Keratinocyte (primary cell): ENCODE measurements around the gene HSPB9. TPM values are rescaled to one million over a fixed set of nuclear protein-coding genes. Genes with fewer than 3 reads are reported as not detected.

Experiments
- DNase-seq: peaks from one replicate; pipeline ENCODE4 v3.0.0-alpha.2; 2011; ENCODE audit warnings: low read depth, missing footprints, low spot score
- FAIRE-seq: peaks from 2 replicates; lab custom pipeline; 2011; peaks lifted over from hg19 to GRCh38; lab: Jason Lieb, UNC
- H2AFZ ChIP-seq: 2 replicates; pipeline ENCODE4 v1.6.0; 2012; ENCODE audit warnings: low read length, control low read depth, inconsistent platforms; ENCODE audit not compliant: control insufficient read depth
- H3K27ac ChIP-seq: 2 replicates; pipeline ENCODE4 v1.5.1; 2011; ENCODE audit warnings: low read length; ENCODE audit not compliant: control insufficient read depth, insufficient read depth
- H3K27me3 ChIP-seq: 3 replicates; pipeline ENCODE4 v1.6.0; 2011; ENCODE audit warnings: low read length; ENCODE audit not compliant: control insufficient read depth, insufficient read depth; ENCODE audit errors: extremely low read depth
- H3K36me3 ChIP-seq, 2 experiments: 2 replicates in 1 of 2; 3 replicates in 1 of 2; pipeline ENCODE4 v1.5.1; 2011; ENCODE audit warnings: low read length in 2 of 2, mild to moderate bottlenecking in 1 of 2; ENCODE audit not compliant: control insufficient read depth in 2 of 2, insufficient read depth in 2 of 2; ENCODE audit errors: extremely low read depth in 1 of 2
- H3K4me1 ChIP-seq: 3 replicates; pipeline ENCODE4 v1.5.1; 2011; ENCODE audit warnings: low read length; ENCODE audit not compliant: control insufficient read depth, insufficient read depth; ENCODE audit errors: extremely low read depth
- H3K4me2 ChIP-seq: 3 replicates; pipeline ENCODE4 v1.6.0; 2011; ENCODE audit warnings: low read depth, low read length; ENCODE audit not compliant: control insufficient read depth, insufficient read depth; ENCODE audit errors: extremely low read depth
- H3K4me3 ChIP-seq, 3 experiments: fragments of 200-600 bp in 1 of 3; sonication (generic) in 1 of 3; 2 replicates in 2 of 3; 3 replicates in 1 of 3; pipeline ENCODE4 v1.5.1; 2011 to 2016; ENCODE audit warnings: low read length in 3 of 3, mild to moderate bottlenecking in 3 of 3, control low read depth in 2 of 3, inconsistent platforms in 1 of 3, low read depth in 1 of 3, mixed read lengths in 1 of 3, mixed run types in 1 of 3, moderate library complexity in 1 of 3; ENCODE audit not compliant: control insufficient read depth in 2 of 3, insufficient read depth in 2 of 3; ENCODE audit errors: extremely low read depth in 1 of 3
- H3K79me2 ChIP-seq: 2 replicates; pipeline ENCODE4 v1.6.0; 2012; ENCODE audit warnings: low read length; ENCODE audit not compliant: control insufficient read depth, insufficient read depth
- H3K9ac ChIP-seq: 3 replicates; pipeline ENCODE4 v1.6.0; 2011; ENCODE audit warnings: low read length; ENCODE audit not compliant: control insufficient read depth, insufficient read depth; ENCODE audit errors: extremely low read depth
- H3K9me1 ChIP-seq: 3 replicates; pipeline ENCODE4 v1.6.0; 2011; ENCODE audit warnings: low read length; ENCODE audit not compliant: control insufficient read depth, insufficient read depth; ENCODE audit errors: extremely low read depth
- H3K9me3 ChIP-seq: 2 replicates; pipeline ENCODE4 v1.5.1; 2012; ENCODE audit warnings: low read depth, low read length; ENCODE audit not compliant: control insufficient read depth
- H4K20me1 ChIP-seq: 3 replicates; pipeline ENCODE4 v1.6.0; 2011; ENCODE audit warnings: low read length; ENCODE audit not compliant: control insufficient read depth, insufficient read depth; ENCODE audit errors: extremely low read depth
- EZH2 ChIP-seq: IDR thresholded peaks from one replicate; pipeline ENCODE4 v1.6.1; 2012; ENCODE audit warnings: inconsistent platforms, mild to moderate bottlenecking, low read length, moderate library complexity
- dilution Hi-C: fragments of 300-500 bp; cut with MboI; formaldehyde crosslinking; loops from one replicate; pipeline ENCODE4 v1.7.0; 2020; ENCODE audit warnings: low sequenced_read_pairs; ENCODE audit not compliant: extremely low pct_ligation_motif_present
- polyA plus RNA-seq, 5 experiments: library from polyadenylated mRNA; depleted of rRNA in 3 of 5; stranded (reverse) in 3 of 5; stranded (forward) in 1 of 5; unstranded in 1 of 5; fragments of >200 nt; gene quantifications; 1 replicate in 1 of 5; 2 replicates in 3 of 5; 3 replicates in 1 of 5; pipeline versions ENCODE4 v1.2.1 to v1.2.3, GENCODE V29; 2011 to 2012; ENCODE audit warnings: missing spikeins in 2 of 5, low read depth in 1 of 5, low replicate concordance in 1 of 5
- TF ChIP-seq, protein P1 (sequence below), 3 experiments: IDR thresholded peaks in 1 of 3; conservative IDR thresholded peaks in 1 of 3; optimal IDR thresholded peaks in 1 of 3; 2 replicates in 2 of 3; 3 replicates in 1 of 3; pipeline versions ENCODE3 to v1.5.1; 2011; ENCODE audit warnings: low read length in 3 of 3, mild to moderate bottlenecking in 3 of 3, moderate library complexity in 2 of 3, control low read depth in 1 of 3, inconsistent platforms in 1 of 3; ENCODE audit not compliant: insufficient read depth in 2 of 3; ENCODE audit errors: extremely low read depth in 1 of 3

HSPB9 gene
- polyA plus RNA-seq, 1 donor (not counting 4 experiments of a cell fraction or from before 2014, with no cell fraction given) = not detected

DNA sequence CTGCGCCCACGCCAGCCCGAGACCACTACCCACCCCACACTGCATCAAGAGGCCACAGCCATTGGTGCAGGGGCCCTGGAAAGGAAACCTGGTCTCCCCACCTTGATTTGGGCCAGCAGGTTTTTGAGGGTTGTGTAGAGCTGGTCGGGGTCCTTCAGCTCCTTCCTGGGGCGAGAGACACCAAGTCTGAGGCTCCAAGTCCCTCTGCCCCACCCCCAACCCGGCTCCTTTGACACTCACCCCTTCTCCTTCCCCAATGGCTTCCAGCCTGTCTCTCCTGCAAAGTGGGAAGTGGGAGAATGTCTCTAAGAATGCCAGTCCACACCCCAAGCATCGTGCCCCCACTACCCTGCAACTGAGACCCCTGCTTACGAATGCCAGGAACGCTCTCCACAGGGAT lies 8.5 kb upstream of the HSPB9 start:
- Histone ChIP-seq H3K9me1 (no peaks in the 10 kb centered on the region), H2AFZ (no peak overlapping the region), H3K79me2 (no peaks in the 10 kb centered on the region), H3K9me3 (no peaks in the 10 kb centered on the region), H3K4me1 (peaks cover 24% of the 10 kb centered on the region), H3K4me2 (no peak overlapping the region), H3K27ac (no peak overlapping the region), H3K36me3 (peaks cover 18 to 26% of the 10 kb centered on the region in 2 experiments), H3K27me3 (no peaks in the 10 kb centered on the region), H3K4me3 (no peak overlapping the region), H4K20me1 (no peaks in the 10 kb centered on the region), H3K9ac (no peak overlapping the region)
- DNase-seq (no peak), FAIRE-seq (no peak)
- dilution Hi-C loops = no loop called here
- TF ChIP-seq, protein P1, sequence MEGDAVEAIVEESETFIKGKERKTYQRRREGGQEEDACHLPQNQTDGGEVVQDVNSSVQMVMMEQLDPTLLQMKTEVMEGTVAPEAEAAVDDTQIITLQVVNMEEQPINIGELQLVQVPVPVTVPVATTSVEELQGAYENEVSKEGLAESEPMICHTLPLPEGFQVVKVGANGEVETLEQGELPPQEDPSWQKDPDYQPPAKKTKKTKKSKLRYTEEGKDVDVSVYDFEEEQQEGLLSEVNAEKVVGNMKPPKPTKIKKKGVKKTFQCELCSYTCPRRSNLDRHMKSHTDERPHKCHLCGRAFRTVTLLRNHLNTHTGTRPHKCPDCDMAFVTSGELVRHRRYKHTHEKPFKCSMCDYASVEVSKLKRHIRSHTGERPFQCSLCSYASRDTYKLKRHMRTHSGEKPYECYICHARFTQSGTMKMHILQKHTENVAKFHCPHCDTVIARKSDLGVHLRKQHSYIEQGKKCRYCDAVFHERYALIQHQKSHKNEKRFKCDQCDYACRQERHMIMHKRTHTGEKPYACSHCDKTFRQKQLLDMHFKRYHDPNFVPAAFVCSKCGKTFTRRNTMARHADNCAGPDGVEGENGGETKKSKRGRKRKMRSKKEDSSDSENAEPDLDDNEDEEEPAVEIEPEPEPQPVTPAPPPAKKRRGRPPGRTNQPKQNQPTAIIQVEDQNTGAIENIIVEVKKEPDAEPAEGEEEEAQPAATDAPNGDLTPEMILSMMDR (optimal IDR thresholded peaks at IDR 0.05 in 1 of 3, IDR thresholded peaks at IDR 0.05 in 1 of 3, conservative IDR thresholded peaks at IDR 0.05 in 1 of 3; ENCODE audit: extremely low read depth in 1 of 3, insufficient read depth in 2 of 3, low read length in 3 of 3) = no peak
- TF ChIP-seq EZH2 = no peak

DNA sequence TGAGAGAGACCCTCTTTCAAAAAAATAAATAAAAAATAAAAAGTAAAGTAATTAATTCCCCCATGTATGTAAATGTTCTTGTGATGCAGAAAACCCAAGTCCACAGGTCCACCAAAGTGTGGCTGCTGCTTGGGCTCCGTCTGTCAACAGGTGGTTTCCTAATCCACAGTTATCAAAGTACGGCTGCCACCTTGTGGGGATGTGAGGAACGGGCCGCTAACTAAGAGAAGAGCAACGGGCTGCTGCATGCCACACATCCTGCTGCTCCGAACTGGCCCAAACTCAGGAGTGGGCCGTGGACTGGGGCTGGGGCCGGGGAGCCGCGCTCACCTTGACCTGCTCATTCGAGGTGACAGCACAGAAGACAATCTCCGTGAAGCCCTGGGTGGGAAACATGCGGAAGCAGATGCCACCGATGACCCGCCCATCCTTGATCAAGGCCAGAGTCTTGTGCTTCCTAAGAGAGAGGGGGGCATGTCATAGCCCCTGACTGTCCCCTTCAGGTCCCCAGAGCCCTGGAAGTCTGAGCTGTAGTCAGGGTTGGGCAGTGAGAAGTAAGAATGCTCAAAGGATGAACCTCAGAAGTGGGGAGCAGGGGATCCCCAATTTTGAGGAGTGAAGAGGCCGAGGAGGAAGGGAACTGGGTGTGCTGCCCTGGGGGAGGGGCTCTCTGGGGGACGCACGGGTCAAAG lies 5.8 kb upstream of the HSPB9 start:
- Histone ChIP-seq H3K79me2 (peaks cover 3% of the 10 kb centered on the region), H3K36me3 (peaks cover 18 to 26% of the 10 kb centered on the region in 2 experiments), H3K9ac (no peak overlapping the region), H2AFZ (no peak overlapping the region), H3K27ac (no peak overlapping the region), H3K27me3 (no peaks in the 10 kb centered on the region), H3K9me3 (no peaks in the 10 kb centered on the region), H4K20me1 (no peaks in the 10 kb centered on the region), H3K4me2 (no peak overlapping the region), H3K4me3 (no peak overlapping the region), H3K9me1 (no peaks in the 10 kb centered on the region), H3K4me1 (peaks cover 28% of the 10 kb centered on the region)
- FAIRE-seq (peak; percentile 86), DNase-seq (no peak)
- TF ChIP-seq EZH2 = no peak
- TF ChIP-seq, protein P1 (optimal IDR thresholded peaks at IDR 0.05 in 1 of 3, IDR thresholded peaks at IDR 0.05 in 1 of 3, conservative IDR thresholded peaks at IDR 0.05 in 1 of 3; ENCODE audit: extremely low read depth in 1 of 3, insufficient read depth in 2 of 3, low read length in 3 of 3) = peak; percentile 81 to 96 (median 84)
- dilution Hi-C loops = no loop called here
